NCI-H526 (cell line): ENCODE data around the gene IL34.

Experiments
- DNase-seq, 2 experiments: peaks; one replicate each; lab custom pipeline; 2025; lab: John Stamatoyannopoulos, UW

IL34 gene

GRCh38 chr16:70702624-70703023 lies 56.3 kb downstream of the IL34 start:
- no peak for DNase-seq

DNA sequence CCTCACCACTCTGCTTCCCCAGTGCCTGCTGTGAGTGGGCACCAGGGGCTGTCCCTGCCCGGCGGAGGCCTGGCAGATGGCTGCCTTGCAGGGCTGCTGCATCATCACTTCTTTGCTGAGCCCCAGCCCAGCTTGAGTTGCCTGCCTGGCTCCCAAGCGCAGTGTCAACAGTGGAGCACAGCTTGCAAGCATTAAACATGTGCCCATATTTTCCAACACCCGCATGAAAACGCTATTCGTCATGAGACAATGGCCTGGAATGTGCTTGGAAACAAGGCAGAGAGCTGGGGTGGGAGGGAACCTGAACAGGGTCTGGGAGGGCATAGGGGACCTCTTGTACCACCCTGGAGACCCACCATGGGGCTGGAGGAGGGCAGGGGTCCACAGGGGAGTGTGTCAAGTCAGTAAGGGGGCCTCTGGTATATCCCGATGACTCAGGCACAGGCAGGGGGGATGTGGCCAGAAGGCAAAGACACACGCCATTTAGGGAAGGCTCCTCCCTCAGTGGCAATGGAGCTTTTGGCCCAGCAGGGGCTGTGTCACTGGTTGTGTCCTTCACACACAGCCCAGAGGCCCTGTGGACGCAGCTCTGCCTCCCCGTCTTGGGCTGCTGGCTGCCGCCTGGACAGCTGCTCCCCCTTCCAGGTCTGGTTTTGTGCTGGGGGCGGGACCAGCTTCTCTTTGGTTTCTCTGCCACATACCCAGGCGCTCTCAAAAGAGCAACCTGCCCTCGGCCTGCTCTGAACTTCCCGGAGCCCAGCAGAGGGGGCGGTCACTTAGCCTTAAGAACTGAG lies 56.9 kb downstream of the IL34 start:
- no peak for DNase-seq

DNA sequence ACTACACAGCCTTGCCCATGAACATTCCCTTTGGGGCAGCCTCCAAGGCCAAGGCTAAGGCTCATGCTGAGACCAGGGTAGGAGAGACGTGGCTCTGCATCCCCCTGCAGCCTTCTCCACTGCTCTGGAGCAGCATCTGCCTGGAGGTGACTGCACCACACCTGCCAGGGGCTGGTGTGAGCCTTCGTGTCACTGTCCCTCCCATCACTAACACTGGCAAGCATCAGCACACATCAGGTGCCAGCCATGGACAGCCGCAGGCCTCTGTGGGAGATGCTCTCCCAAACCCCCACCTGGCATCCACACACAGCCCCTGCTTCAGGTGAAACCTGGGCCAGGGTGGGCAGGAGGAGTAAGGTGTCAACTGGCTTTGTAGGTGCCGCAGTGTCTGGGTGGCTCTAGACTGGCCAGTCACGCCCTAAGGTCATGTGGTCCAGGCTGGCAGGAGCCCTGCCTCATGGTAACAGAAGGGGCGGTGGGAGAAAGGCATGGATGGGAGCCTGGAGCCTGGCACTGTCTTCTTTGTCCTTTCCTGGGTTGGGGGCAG lies 57.5 kb downstream of the IL34 start:
- no peak for DNase-seq

DNA sequence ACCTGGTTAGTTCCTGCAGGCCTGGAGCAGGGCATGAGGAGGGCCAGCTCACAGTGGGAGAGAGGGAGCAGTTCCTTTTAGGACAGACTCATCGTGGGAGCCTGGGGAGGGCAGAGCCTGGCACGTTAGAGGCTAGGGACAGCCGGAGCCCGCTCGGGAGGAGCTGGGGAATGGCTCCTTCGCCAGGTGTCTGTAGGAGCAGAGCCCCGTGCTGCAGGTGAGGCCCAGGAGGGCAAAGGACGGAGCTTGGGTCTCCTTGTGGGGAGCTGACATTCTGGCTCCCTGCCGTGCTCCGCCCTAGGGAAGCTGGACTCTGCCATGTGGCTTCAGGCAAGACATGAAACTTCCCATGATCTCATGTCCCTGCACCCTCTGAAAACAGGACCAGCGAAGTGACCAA lies 58.2 kb downstream of the IL34 start:
- no peak for DNase-seq

GRCh38 chr16:70705056-70705455 lies 58.7 kb downstream of the IL34 start:
- no peak for DNase-seq

DNA sequence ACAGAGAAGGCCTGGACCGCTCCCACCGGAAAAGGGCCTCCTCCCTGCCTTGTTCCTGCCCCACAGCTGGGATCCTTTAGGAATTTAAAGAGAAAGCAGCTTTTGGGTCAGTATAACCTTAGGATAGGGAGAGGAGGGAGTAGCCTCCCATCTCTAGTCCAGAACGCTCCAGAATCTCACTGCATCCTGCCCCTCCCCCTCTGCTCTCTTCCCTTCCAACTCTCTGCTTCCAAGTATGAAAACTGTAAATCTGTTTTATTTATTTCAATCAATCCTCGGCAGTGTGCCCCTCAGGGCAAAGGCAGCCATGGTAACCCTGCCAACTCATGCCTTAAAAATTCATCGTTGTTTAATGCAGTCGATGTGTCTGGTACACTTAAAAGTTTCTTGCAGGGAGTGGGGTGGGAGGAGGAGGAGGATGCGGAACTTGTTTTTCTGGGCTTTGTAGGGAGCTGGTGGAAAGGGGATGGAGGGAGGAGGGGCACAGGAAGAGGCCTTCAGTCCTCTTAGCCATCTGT lies 60.6 kb downstream of the IL34 start:
- no peak for DNase-seq

DNA sequence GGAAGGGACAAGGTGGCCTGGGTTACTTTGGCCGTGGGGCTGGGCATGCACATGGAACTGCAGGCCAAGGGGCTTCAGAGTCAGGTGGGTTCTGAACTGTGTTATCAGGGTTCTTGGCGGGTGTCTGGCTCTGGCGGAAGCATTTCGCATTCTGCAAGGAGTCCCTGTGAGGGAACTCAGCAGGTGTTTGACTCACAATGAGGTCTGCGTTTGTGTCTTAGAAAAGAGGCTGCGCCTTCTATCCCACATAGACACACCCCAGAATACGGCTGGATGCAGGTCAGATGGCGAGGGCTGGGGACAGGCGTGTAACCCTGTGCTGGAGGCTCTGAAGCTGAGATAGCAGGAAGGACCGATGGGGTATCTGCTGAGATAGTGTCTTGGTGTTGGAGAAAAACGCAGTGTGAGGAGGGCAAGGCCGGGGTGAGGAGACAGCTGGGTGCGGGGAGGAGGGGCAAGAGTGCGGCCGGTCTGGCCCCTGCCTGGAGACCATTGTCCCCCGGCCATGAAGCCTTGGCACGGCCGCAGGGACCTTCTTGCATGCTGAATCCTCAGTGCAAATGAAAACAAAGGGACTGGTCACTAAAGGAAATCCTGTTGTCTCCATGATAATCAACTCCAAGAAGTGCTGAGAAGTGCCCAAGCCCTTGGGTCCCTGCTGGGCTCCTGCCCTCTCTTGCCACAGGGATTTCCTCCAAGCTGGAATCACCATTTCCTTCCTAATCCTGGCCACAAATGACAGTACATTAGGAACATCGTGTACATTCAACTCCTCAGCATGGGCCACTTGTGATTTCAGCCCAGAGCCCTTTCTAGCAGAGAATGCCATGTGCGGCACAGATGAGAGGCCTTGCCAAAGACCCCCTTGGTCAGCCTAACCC lies 62.2 kb downstream of the IL34 start:
- no peak for DNase-seq

GRCh38 chr16:70709457-70709856 lies 63.1 kb downstream of the IL34 start:
- no peak for DNase-seq

DNA sequence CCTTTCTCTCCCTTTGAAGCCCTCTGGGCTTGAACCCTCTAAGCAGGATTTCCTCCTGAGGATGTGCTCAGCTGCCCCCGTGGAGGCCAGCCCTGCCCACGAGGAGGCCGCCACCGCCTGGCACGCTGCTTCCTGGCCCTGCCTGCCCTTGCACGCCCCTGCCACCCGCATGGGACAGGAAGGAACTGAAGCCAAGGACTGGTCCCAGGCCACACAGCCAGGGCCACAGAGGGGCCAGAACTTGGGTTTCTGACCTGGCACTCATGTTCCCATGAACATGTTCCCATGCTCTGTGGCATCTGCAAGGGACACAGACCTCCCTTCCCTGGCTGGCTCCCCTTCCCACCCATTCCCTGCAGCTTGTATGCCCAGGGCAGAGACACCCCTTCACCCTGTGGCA lies 63.6 kb downstream of the IL34 start:
- DNase-seq, result no peak
